NT2/D1 (cell line): ENCODE data around the gene PRRG3.

Experiments used
- SUZ12 ChIP-seq: IDR thresholded peaks from 2 replicates; pipeline ENCODE4 v1.6.1; 2011; ENCODE audit not compliant: insufficient read length, insufficient read depth; ENCODE audit errors: extremely low read depth
- YY1 ChIP-seq: IDR thresholded peaks from 2 replicates; pipeline ENCODE4 v1.6.1; 2011; ENCODE audit not compliant: insufficient read length, insufficient read depth
- ZNF274 ChIP-seq: IDR thresholded peaks from 2 replicates; pipeline ENCODE4 v1.6.1; 2011; ENCODE audit warnings: mild to moderate bottlenecking, low read depth, low read length

DNA sequence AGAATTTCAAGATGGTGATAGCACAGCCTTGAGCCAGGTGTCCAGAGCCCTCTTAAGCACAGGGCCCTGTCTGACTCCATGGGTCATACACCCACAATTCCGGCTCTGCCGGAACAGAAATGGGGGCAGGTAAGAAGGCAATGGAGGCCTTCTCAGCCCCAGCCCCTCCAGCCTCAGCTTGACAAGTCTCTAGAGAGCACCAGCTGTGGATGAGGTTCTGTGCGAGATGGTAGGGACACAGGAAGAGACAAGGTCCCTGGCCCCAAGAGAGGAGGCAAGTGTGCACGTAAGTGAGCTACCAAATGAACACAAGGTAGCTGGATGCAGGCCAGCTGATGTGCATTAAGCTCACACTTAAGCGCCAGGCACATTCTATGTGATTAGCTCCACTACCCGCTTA, 2.4 kb upstream of the PRRG3 start:
- TF ChIP-seq ZNF274 (no peak), SUZ12 (no peak), YY1 (no peak)
